GM20000 (cell line): ENCODE results near the gene KRT222.

Experiments
- DNase-seq: peaks from one replicate; pipeline ENCODE4 v3.0.0; 2012; ENCODE audit warnings: low spot score
- TF ChIP-seq, protein P1 (sequence below): IDR thresholded peaks from 2 replicates; pipeline ENCODE4 v1.5.1; 2012; ENCODE audit warnings: mild to moderate bottlenecking, control low read depth; ENCODE audit errors: extremely low read depth, missing control alignments

KRT222 gene

DNA sequence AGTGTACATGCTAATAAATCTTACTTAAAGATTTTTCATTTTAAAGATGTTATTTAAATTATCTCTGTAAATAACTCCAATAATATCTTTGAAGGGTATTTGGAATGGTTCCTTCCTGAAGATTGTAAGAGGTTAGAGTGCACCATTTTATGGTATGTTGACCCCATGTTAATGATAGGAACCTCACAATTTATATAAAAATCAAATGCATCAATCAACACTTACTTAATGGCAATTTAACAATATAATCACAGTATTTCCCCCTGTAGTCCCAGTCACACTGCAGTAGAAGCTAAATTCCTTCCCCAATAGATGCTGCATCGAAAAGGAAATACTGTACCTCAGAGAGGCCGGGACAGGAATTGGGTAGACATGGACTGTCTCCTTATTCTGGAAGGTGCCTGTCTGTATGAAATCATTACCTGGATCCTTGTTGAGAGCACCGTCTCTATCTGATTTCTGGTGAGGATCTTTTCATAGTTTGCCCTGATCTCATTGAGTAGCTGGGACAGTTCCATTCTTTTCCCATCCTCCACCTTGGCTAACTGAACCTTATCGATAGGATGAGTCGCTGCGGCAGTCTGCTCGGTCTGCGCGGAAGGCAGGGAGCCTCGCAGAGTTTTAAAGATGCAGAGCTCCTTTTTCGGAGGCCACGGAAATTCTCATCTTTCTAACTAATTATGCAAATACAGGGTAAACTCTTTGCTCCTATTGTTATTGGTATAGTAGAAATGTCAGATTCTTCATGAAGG is at the start of gene KRT222:
Gene KRT222, minus strand, starts transcription at position 596 of the 752 bp plus-strand sequence. Its CDS starts 78 bp downstream, at position 518.
- DNase-seq, result no peak
- TF ChIP-seq, protein P1, sequence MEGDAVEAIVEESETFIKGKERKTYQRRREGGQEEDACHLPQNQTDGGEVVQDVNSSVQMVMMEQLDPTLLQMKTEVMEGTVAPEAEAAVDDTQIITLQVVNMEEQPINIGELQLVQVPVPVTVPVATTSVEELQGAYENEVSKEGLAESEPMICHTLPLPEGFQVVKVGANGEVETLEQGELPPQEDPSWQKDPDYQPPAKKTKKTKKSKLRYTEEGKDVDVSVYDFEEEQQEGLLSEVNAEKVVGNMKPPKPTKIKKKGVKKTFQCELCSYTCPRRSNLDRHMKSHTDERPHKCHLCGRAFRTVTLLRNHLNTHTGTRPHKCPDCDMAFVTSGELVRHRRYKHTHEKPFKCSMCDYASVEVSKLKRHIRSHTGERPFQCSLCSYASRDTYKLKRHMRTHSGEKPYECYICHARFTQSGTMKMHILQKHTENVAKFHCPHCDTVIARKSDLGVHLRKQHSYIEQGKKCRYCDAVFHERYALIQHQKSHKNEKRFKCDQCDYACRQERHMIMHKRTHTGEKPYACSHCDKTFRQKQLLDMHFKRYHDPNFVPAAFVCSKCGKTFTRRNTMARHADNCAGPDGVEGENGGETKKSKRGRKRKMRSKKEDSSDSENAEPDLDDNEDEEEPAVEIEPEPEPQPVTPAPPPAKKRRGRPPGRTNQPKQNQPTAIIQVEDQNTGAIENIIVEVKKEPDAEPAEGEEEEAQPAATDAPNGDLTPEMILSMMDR, result no peak

DNA sequence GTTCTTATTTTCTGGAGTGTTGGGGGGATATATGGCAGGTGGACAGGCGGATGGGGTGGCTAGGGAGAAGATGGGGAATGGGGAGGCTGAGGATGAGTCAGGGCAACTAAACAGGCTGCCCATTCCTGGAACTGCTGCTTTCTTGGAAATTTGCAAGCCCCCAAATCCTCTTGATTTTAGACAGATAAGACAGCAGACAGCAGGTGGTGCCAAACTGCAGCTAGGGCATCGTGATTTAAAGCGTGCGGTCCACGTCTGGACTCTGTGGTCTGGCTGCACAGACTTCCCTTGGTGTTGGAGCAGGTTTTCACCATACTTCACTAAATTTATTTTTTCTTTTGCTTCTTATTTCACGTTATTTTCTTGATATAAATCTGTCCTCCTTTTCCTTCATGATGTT is 49.5 kb upstream of the KRT222 start:
- TF ChIP-seq, protein P1, result no peak
- no peak for DNase-seq

DNA sequence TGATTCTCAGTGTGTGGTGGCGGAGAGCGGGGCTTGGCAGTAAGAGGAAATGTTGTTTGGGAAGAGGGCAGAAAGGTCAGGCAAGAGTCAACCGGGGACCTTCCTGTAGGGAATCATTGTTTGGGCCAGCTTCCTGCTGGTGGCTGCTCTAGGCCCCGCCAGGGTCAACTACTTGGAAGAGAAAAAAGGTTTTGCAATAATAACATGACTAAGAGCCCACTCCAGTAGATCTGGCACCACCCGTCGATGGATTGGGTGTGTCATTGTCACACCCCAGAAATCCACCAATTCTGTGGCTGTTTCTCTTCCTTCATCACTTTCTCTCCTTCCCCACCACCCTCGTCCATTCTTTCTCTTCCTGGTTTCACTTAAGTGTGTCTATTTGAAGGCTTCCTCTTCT is 42.8 kb upstream of the KRT222 start:
- DNase-seq, result no peak
- TF ChIP-seq, protein P1, result no peak

DNA sequence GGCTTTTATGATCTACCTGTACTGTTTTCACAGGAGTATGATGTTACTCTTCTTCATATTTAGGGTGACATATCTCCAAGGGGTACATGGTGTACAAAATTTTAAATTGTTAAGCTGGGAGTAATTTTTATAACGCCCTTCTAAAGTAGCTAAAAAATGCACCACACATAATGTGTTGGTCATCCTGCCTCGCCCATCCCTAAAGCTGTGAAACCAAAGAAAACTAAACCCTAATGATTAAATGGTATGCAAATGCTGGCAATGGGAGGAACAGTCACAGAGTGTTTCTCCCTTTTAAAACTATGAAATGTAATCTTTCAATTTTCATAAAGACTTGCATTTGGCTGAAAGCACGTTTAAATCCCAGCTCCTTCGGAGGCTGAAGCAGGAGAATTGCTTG is 40.6 kb upstream of the KRT222 start:
- no peak for DNase-seq
- TF ChIP-seq, protein P1, result no peak

DNA sequence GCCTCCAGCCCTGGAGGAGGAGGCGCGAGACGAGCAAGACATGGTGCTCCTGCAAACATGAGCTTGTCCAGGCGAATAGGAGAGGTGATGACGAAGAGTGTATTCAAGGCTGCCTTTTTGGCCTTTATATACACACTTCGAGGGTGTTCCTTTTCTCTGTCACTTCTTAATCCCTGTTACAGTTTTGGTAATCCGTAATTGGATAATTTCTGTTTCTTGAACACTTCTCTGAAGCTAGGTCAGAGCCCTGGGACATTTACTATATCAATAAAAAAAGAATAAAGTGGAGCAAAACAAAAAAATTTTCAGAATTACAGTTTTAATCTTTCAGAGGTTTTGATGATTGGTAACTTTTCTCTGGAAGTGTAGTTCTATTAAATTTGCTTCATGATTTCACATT is 38.7 kb upstream of the KRT222 start, which contains the start of gene KRT24:
Gene KRT24, minus strand, starts transcription at position 101 of the 400 bp plus-strand sequence. Its CDS starts 59 bp downstream, at position 42.
- TF ChIP-seq, protein P1, result no peak
- DNase-seq, result no peak

DNA sequence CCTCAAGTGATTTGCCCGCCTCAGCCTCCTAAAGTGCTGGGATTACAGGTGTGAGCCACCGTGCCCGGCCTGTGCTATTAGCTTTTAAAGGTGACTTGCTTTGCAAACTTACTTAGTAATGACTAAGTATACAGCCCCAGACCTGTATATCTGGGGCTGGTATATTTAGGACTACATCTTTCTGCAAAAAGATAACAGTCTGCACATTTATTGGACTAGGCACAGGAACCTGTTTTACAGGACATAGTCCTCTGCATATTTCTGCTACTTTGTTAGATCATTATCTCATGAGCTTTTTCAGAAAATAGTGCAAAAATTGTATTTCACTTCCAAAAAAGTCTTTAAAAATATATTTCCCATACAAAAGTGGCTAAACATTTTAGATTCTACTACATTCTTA is 37.3 kb upstream of the KRT222 start:
- TF ChIP-seq, protein P1, result no peak
- no peak for DNase-seq

DNA sequence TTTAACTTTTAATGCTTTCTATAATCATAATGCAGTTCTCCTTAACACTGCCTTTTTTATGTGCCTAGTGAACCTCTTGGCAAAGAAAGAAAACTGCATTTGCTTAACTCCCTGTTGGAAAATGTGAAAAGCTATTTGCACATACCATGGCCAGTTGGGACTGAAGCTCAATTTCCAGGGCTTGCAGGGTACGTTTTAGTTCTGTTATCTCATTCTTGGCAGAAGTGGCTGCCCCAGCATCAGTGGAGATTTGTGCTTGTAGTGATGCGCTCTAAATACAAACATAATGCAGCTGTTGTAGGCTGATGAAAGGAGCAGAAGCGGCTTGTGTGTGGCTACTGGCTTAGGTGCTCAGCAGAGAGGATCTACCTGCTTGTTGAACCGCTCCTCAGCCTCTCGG is 34.9 kb upstream of the KRT222 start:
- no peak for DNase-seq
- TF ChIP-seq, protein P1, result no peak
